IMR-90 (cell line): Measurements from ENCODE around the gene CYTH2. TPM values are rescaled to one million over a fixed set of nuclear protein-coding genes. Genes with fewer than 3 reads are reported as not detected.
A peak's percentile ranks its signal among the peaks of the same experiment; 100 is the strongest.

Source experiments
- ATAC-seq: fragments of 200-7000 bp; cut with Tn5 transposase; 2 replicates; pipeline ENCODE4 v1.9.1; 2020; ENCODE audit warnings: low read depth, mild to moderate bottlenecking, moderate library complexity
- BruUV-seq: library from RNA; stranded (reverse); fragments of 400-500 nt; replicated peaks from 2 replicates; lab custom pipeline; 2021; lab: Mats Ljungman, UMichigan
- CTCF ChIA-PET: fragments of 300-600 bp; formaldehyde crosslinking; extraction: SDS; loops from one replicate; lab custom pipeline; 2021; ENCODE audit warnings: antibody characterized with exemption; lab: Yijun Ruan, JAX
- POLR2A ChIA-PET: fragments of 300-600 bp; sonication (Branson Sonifier 250); formaldehyde crosslinking; loops from one replicate; lab custom pipeline; 2022; ENCODE audit warnings: antibody characterized with exemption; ENCODE audit not compliant: unreplicated experiment; lab: Charles Lee
- DNase-seq: peaks from one replicate; pipeline ENCODE4 v3.0.0; 2013
- H2AFZ ChIP-seq: replicated peaks from 2 replicates; pipeline ENCODE3; 2013; ENCODE audit warnings: low read length, mild to moderate bottlenecking; ENCODE audit not compliant: poor library complexity
- H2AK5ac ChIP-seq: 2 replicates; pipeline ENCODE4 v1.6.1; 2013; ENCODE audit warnings: low read depth, low read length, inconsistent platforms
- H2AK9ac ChIP-seq: replicated peaks from 2 replicates; pipeline ENCODE3; 2013; ENCODE audit warnings: mild to moderate bottlenecking, low read depth, low read length, moderate library complexity; ENCODE audit not compliant: poor library complexity
- H2BK120ac ChIP-seq: 2 replicates; pipeline ENCODE4 v1.6.1; 2013; ENCODE audit warnings: low read depth, low read length, inconsistent platforms
- H2BK15ac ChIP-seq: 3 replicates; pipeline ENCODE4 v1.6.1; 2013; ENCODE audit warnings: low read depth, low read length, inconsistent platforms
- H2BK20ac ChIP-seq: 2 replicates; pipeline ENCODE4 v1.6.1; 2013; ENCODE audit warnings: low read depth, mild to moderate bottlenecking, inconsistent platforms, low read length, moderate library complexity
- H2BK5ac ChIP-seq: 2 replicates; pipeline ENCODE4 v1.6.1; 2013; ENCODE audit warnings: mild to moderate bottlenecking, low read depth, low read length, inconsistent platforms; ENCODE audit not compliant: poor library complexity, severe bottlenecking
- H3K14ac ChIP-seq: replicated peaks from 2 replicates; pipeline ENCODE4 v1.6.1; 2013; ENCODE audit warnings: low read depth, low read length, inconsistent platforms
- H3K18ac ChIP-seq: 2 replicates; pipeline ENCODE4 v1.6.1; 2013; ENCODE audit warnings: low read depth, low read length, control low read depth
- H3K23ac ChIP-seq: 2 replicates; pipeline ENCODE4 v1.6.1; 2013; ENCODE audit warnings: low read depth, low read length, inconsistent platforms
- H3K27ac ChIP-seq: 2 replicates; pipeline ENCODE4 v1.5.1; 2013; ENCODE audit warnings: mild to moderate bottlenecking, control low read depth, low read length; ENCODE audit not compliant: insufficient read depth
- H3K27me3 ChIP-seq: 2 replicates; pipeline ENCODE4 v1.6.1; 2013; ENCODE audit warnings: low read length; ENCODE audit not compliant: control insufficient read depth, insufficient read depth
- H3K36me3 ChIP-seq: 2 replicates; pipeline ENCODE4 v1.6.1; 2013; ENCODE audit warnings: low read length, mixed read lengths; ENCODE audit not compliant: control insufficient read depth, insufficient read depth
- H3K4ac ChIP-seq: 2 replicates; pipeline ENCODE4 v1.6.1; 2013; ENCODE audit warnings: low read depth, low read length, inconsistent platforms
- H3K4me1 ChIP-seq: 2 replicates; pipeline ENCODE4 v1.6.1; 2013; ENCODE audit warnings: low read length, mixed read lengths; ENCODE audit not compliant: control insufficient read depth, insufficient read depth
- H3K4me2 ChIP-seq: 2 replicates; pipeline ENCODE4 v1.6.1; 2013; ENCODE audit warnings: low read depth, mild to moderate bottlenecking, control low read depth, low read length, moderate library complexity
- H3K4me3 ChIP-seq: 2 replicates; pipeline ENCODE4 v1.5.1; 2013; ENCODE audit warnings: low read depth, mild to moderate bottlenecking, control low read depth, low read length, moderate library complexity; ENCODE audit not compliant: insufficient read depth
- H3K56ac ChIP-seq: 2 replicates; pipeline ENCODE4 v1.6.1; 2013; ENCODE audit warnings: low read length, inconsistent platforms; ENCODE audit not compliant: insufficient read depth; ENCODE audit errors: extremely low read depth
- H3K79me1 ChIP-seq, 2 experiments: 2 replicates each; pipeline ENCODE4 v1.6.1; 2013; ENCODE audit warnings: low read length in 2 of 2, inconsistent platforms in 1 of 2, low read depth in 1 of 2
- H3K9ac ChIP-seq: 2 replicates; pipeline ENCODE4 v1.6.1; 2013; ENCODE audit warnings: low read depth, low read length, control low read depth
- H3K9me1 ChIP-seq: 2 replicates; pipeline ENCODE4 v1.6.1; 2013; ENCODE audit warnings: low read length, inconsistent platforms; ENCODE audit not compliant: insufficient read depth
- H3K9me3 ChIP-seq: 2 replicates; pipeline ENCODE4 v1.6.1; 2013; ENCODE audit warnings: low read length; ENCODE audit not compliant: control insufficient read depth, insufficient read depth
- H4K20me1 ChIP-seq: 2 replicates; pipeline ENCODE4 v1.6.1; 2013; ENCODE audit warnings: low read length, inconsistent platforms; ENCODE audit not compliant: insufficient read depth
- H4K5ac ChIP-seq: 2 replicates; pipeline ENCODE4 v1.6.1; 2013; ENCODE audit warnings: mild to moderate bottlenecking, low read depth, low read length, control low read depth
- H4K8ac ChIP-seq, 2 experiments: 2 replicates each; pipeline ENCODE4 v1.6.1; 2013; ENCODE audit warnings: low read depth in 2 of 2, low read length in 2 of 2, control low read depth in 1 of 2, inconsistent platforms in 1 of 2
- H4K91ac ChIP-seq: 2 replicates; pipeline ENCODE4 v1.6.1; 2013; ENCODE audit warnings: low read depth, low read length, inconsistent platforms; ENCODE audit not compliant: insufficient read depth
- SMC3 ChIP-seq: fragments of 150-350 bp; IDR thresholded peaks from 2 replicates; pipeline ENCODE4 v1.6.1; 2016; ENCODE audit warnings: low read depth, mild to moderate bottlenecking, antibody characterized with exemption, low read length, moderate library complexity
- WGBS, 2 experiments: methylation state at CpG; one replicate each; pipeline versions ENCODE4 v1.1.5 to v1.1.7; 2013; ENCODE audit warnings: missing lambda C conversion rate in 2 of 2; ENCODE audit not compliant: insufficient read length in 1 of 2; ENCODE audit errors: extremely low coverage in 2 of 2; 5-methylcytosine and 5-hydroxymethylcytosine counted together
- dilution Hi-C: fragments of 300-500 bp; cut with HindIII; formaldehyde crosslinking; loops from one replicate; pipeline ENCODE4 v1.14.3; 2018; ENCODE audit warnings: low sequenced_read_pairs; ENCODE audit not compliant: unreplicated experiment
- in situ Hi-C: fragments of 300-500 bp; cut with MboI; formaldehyde crosslinking; loops from 3 replicates; pipeline ENCODE4 v1.14.3; 2019; ENCODE audit warnings: low sequenced_read_pairs, inconsistent platforms, mixed read lengths
- intact Hi-C: fragments of 100-400 bp; cut with micrococcal nuclease; formaldehyde crosslinking; loops from 2 replicates; pipeline ENCODE4 v1.10.0; 2022
- polyA plus RNA-seq, 3 experiments: library from polyadenylated mRNA; depleted of rRNA; stranded (reverse); fragments of >200 nt; gene quantifications; 2 replicates each; pipeline ENCODE4 v1.2.3, GENCODE V29; 2012; ENCODE audit warnings: low replicate concordance in 1 of 3
- total RNA-seq: library from RNA; depleted of rRNA; stranded (reverse); fragments of >200 nt; gene quantifications from 2 replicates; pipeline ENCODE4 v1.2.3, GENCODE V29; 2012

The CYTH2 gene
- total and polyA plus RNA-seq, 2 of the 4 experiments (the other 2 are of a cell fraction): 35.8 to 62.0 TPM

DNA sequence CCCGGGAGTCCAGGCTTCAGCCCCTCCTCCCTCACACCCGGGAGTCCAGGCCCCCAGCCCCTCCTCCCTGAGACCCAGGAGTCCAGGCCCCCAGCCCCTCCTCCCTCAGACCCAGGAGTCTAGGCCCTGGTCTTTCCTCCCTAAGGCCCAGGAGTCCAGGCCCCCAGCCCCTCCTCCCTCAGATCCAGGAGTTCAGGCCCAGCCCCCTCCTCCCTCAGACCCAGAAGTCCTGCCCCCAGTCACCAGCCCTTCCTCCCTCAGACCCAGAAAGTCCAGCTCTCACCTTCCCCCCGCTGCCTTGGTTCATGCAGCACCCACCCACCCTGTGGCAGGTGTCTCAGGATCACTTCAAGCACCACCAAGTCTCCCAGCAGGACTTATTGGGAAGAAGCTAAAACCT is 14.1 kb downstream of the CYTH2 start:
- no peaks in the 10 kb centered on the region for H3K27me3 ChIP-seq
- no peak overlapping the region for H4K8ac ChIP-seq
- H3K4me3 ChIP-seq: no peak overlapping the region
- no peak overlapping the region; the same call in 1 of the 2 replicates for H3K4ac ChIP-seq
- ATAC-seq (no peak), DNase-seq (no peak)
- no peak overlapping the region for H2BK20ac ChIP-seq
- intact Hi-C loops: no loop called here
- no peak overlapping the region for H4K91ac ChIP-seq
- H3K79me1 ChIP-seq: peaks cover 0 to 7% of the 10 kb centered on the region in 2 experiments; a peak in 1 of 4 replicates
- H4K5ac ChIP-seq: no peak overlapping the region
- peaks cover 25% of the 10 kb centered on the region for H3K4me1 ChIP-seq
- no peaks in the 10 kb centered on the region for H3K9me3 ChIP-seq
- no peak overlapping the region for H3K9ac ChIP-seq
- peaks cover 20% of the 10 kb centered on the region for H3K9me1 ChIP-seq
- no peak overlapping the region for H3K23ac ChIP-seq
- H3K36me3 ChIP-seq: peaks cover 12% of the 10 kb centered on the region; the same call in 1 of the 2 replicates
- TF ChIP-seq SMC3: no peak
- H3K27ac ChIP-seq: no peak overlapping the region
- no peak overlapping the region for H2BK5ac ChIP-seq
- no peak overlapping the region for H3K18ac ChIP-seq
- H3K56ac ChIP-seq: no peak overlapping the region
- no peak overlapping the region for H2BK120ac ChIP-seq
- H2AK5ac ChIP-seq: peak overlapping the region; percentile 25; the same call in 1 of the 2 replicates
- 100% methylated on average over 1 of the region's 3 CpGs; no CpG with 5 or more reads in 1 of the 2 experiments for WGBS, 2 experiments
- no TSS peak for BruUV-seq
- H2BK15ac ChIP-seq: no peak overlapping the region
- no peak overlapping the region for H3K14ac ChIP-seq
- dilution Hi-C loops: no loop called here
- POLR2A ChIA-PET: interaction anchor here (0.7 kb wide), 1 partner anchor 10 kb away, joined by 4 read pairs; no protein-coding TSS in a partner anchor
- no peak overlapping the region for H2AFZ ChIP-seq
- H3K4me2 ChIP-seq: no peak overlapping the region
- H2AK9ac ChIP-seq: no peak overlapping the region
- CTCF ChIA-PET: no interaction called here
- peaks cover 21% of the 10 kb centered on the region for H4K20me1 ChIP-seq
- in situ Hi-C loops: no loop called here
